Activated CD8-positive, alpha-beta memory T cell treated with anti-CD3 and anti-CD28 coated beads for 24 hours (primary cell): ENCODE results near the gene C5orf24.
"Not testable (repeated sequence)": the region's sequence is repeated elsewhere in the genome, so short reads cannot be mapped to it uniquely, and the experiment has no call there.

Source experiments
- DNase-seq: peaks from one replicate; pipeline ENCODE4 v3.0.0-alpha.2; 2020

Gene C5orf24

DNA sequence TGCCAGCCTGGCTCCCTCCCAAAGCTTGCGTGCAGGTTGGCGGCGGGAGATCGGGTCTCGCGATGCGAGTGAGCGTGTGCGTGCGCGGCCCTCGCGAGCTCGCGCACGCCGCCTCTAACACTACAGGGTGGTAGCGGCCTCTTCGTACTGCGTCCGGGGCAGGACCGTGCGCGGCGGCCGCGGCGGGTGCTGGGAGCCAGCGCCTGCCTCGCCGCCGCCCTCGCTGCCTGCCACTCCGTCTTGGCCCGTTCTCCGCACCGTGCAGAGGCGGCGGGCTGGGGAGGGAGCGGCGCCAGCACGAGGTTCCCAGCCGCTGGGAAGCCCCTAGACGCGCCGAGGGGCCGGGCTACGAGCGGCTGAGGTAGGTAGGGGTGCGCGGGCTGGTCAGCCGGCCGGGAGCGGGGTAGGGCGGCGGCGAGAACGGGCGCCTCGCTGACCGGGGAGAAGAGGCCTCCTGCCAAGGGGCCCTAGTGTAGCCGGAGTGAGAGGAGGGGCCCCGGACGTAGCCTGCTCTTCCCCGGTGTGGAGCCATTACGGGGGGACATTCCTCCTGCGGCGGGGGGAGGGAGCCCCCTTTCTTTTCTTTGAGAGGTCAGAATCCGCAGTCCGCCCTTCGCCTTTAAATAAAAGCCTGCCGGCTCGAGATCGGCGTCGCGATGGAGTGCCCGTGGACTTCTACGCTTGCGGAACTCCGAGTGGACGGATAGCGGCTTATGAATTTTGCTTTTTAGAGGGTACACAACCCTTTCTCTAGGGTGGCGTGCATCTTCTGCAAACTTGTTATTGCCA, at the start of gene C5orf24:
C5orf24 (plus strand) TSS at position 117 of the 789 bp plus-strand sequence. CDS start 8,933 bp downstream, outside the sequence.
- peak; percentile 95 for DNase-seq

GRCh38 chr5:134798468-134798867, 47.3 kb upstream of the C5orf24 start:
- DNase-seq, result no peak

- no peak for DNase-seq
Observed at GRCh38 chr5:134803821-134804220, 41.9 kb upstream of the C5orf24 start.

- no peak for DNase-seq
Observed at GRCh38 chr5:134813407-134813806, 32.4 kb upstream of the C5orf24 start.

DNA sequence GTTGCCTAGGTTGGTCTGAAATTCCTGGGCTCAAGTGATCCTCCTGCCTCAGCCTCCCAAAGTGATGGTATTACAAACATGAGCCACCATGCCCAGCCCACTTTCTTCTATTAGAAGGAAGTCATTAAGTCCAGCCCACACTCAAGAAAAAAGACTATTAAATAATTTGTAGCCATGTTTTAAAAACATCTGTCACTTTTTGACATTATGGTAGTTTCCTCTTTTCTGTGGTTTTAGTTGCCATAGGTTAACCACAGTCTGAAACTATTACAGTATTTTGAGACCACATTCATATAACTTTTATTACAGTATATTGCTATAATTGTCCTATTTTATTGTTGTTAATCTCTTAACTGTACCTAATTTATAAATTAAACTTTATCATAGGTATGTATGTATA, 31.9 kb upstream of the C5orf24 start:
- DNase-seq, result no peak

DNA sequence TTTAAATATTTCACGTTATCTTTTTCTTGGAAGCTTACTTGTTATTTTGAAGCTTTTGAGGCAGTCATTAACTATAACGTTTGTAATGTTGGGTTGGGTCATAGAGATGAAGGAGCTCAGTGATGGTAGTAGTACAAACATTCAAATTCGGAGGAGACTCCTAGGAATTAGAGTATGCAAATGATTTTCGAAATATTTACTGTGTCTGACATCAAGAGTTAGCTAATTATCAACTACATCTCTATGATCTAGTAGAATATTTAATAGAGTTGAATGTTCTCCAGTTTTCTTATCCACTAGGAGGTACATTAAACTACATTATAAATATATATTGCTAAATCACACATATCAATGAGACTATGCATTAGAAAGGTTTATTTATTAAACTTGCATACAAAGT, 28.8 kb upstream of the C5orf24 start:
- no peak for DNase-seq

- no peak for DNase-seq
Observed at GRCh38 chr5:134818776-134819175, 27.0 kb upstream of the C5orf24 start.

DNA sequence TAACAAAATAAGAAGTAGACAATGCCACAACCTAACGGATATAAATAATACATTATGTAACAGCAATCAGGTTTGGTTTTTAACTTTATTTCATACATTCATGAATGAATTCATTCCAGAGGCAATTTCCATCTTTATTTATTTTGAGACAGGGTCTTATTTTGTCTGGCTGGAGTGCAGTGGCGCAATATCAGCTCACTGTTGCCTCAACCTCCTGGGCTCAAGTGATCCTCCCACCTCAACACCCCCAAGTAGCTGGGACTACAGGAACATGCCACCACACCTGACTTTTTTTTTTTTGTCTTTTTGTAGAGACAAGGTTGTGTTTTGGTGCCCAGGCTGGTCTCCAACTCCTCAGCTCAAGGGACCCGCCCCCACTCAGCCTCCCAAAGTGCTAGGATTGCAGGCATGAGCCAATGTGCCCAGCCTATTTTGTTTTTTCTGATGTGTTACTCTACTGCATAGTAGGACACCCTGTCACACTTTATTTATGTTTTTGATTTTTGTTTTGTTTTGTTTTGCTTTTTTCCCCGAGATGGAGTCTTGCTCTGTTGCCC, 26.3 kb upstream of the C5orf24 start:
- no peak for DNase-seq

GRCh38 chr5:134821841-134822240, 23.9 kb upstream of the C5orf24 start:
- DNase-seq, result no peak

DNA sequence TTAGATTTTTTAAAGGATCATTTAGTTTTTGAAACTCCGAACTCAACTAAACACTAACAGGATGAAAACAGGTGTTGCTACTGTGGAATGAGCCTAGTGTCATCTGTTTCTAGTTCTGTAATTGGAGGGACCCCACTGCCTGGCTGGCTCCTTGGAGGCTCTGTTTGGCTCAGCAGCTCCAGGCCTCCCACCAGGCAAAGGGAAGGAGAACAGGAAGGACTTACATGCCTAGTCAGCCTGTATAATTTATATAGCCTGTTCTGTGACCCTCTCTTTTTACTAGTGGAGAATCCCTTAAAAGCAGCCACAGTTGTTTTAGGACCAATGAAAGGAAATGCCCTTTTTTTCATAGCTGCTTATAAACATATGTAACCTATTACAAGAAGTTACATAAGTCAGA, 21.1 kb upstream of the C5orf24 start:
- DNase-seq, result no peak

DNA sequence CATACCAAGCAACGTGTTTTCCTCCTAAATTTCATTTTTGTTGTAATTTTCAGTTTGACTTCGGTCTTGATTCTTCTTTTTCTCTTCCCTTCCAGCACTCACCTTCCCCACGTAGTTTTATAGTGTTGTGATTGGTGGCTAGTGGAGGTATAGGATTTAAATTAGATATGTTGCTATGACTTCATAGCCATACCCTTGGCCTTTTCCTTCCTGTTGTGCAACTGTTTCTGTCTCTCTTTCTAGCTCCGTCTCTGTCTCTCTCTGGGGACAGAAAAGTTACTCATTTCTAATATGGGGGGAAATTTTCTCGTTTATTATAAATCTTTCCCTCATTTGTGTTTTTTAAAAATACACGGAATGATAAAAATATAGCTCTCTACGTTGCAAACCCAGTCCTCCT, 20.6 kb upstream of the C5orf24 start:
- no peak for DNase-seq

GRCh38 chr5:134833340-134834032, 12.3 kb upstream of the C5orf24 start:
- no peak for DNase-seq

DNA sequence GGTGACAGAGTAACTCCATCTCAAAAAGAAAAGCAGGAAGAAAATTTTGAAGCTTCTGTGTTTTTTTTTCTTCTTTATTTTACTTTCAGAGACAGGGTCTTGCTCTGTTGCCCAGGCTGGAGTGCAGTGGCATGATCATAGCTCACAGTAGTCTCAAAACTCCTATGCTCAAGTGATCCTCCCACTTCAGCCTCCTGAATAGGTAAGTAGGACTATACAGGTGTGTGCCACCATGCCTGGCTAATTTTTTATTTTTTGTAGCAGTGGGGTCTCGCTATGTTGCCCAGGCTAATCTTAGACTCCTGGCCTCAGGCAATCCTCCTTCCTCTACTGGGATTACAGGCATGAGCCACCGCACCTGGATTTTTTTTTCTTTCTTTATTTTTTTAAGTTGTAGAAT, 10.1 kb upstream of the C5orf24 start:
- no peak for DNase-seq

DNA sequence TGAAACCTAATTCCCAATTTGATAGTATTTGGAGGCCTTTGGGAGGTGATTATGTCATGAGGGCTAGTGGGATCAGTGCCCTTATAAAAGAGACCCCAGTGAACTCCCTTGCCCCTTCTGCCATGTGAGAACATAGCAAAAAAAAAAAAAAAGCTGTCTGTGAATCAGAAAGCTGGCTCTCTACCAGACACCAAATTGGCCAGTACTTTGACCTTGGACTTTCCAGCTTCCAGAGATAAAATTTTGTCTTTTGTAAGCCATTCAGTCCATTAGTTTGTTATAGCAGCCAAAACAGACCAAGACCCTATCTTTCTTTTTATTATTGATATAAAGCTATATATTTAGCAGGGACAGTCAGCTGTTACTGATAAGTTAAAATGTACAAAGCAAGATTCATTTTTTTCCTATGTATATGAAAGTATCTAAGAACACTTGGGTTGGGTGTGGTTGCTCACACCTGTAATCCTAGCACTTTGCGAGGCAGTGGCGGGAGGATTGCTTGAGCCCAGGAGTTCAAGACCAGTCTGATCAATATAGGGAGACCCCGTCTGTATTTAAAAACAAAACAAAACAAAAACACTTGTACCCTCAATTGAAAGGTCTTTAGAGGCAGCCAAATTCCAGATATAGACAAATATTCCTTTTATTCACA, 8.1 kb upstream of the C5orf24 start:
- no peak for DNase-seq

GRCh38 chr5:134838361-134838760, 7.4 kb upstream of the C5orf24 start:
- DNase-seq, result not testable (repeated sequence)

DNA sequence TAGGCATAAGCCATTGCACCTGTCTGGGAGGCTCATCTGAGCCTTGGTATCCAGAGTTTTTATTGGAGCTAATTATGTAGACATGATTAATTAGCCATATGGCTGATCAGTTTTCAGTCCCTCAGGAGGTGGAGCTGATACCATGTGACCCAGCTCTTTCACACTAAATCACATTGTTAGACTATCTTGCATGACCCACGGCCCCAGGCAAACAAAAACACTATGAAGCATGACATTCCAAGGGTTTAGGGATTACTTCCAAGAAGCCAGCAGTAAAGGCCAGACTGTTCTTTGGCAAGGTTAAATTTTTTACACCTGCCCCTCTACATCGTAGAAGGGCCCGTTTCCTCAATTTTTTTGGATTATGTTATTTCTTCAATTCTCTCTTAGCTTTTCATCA, 5.0 kb upstream of the C5orf24 start:
- no peak for DNase-seq

GRCh38 chr5:134844252-134844651, 1.5 kb upstream of the C5orf24 start:
- DNase-seq, result no peak

GRCh38 chr5:134845335-134845851, 375 bp upstream of the C5orf24 start:
- no peak for DNase-seq

DNA sequence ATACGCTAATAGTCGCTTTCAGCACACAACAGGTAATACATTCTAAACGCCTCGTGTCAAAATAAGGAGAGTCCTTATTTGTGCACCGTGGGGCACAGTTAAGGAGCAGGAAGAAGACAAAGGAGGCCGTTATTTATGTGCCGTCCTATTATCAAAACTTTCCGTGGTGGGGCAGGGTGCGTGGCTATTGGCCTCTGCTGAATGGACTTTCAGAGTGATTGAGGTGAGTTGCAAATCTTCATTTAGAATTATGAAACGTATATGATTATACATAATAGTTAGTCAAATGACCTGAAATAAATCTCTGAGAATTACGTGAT, 833 bp downstream of the C5orf24 start:
- no peak for DNase-seq

- DNase-seq, result not testable (repeated sequence)
Observed at GRCh38 chr5:134849434-134849933, 3.7 kb downstream of the C5orf24 start.

DNA sequence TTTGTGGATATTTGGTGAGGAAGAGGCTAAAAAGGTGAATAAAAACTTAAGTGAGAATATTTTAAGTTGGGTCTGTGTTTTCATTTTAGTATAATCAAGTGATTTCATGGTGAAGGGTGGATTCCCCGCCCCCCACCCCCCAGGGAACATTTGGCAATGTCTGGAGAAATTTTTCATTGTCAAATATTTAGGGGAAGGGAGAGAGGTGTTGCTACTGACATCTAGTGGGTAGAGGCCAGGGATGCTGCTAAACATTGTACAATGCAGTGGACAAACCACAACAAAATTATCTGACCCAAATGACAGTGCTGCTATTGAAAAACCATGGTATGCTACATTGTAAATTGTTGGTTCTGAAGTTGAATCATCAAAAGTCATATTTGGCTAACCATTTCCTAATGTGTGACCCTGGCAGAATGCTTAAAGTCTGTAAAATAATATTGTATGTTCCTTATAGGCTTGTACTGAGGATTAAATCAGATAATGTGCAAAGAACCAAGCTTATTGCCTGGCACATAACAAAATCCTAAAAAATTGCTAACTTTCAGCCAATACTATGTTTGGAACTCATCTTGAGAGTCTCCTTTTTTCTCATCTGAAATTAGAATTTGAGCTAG, 5.6 kb downstream of the C5orf24 start:
- no peak for DNase-seq

DNA sequence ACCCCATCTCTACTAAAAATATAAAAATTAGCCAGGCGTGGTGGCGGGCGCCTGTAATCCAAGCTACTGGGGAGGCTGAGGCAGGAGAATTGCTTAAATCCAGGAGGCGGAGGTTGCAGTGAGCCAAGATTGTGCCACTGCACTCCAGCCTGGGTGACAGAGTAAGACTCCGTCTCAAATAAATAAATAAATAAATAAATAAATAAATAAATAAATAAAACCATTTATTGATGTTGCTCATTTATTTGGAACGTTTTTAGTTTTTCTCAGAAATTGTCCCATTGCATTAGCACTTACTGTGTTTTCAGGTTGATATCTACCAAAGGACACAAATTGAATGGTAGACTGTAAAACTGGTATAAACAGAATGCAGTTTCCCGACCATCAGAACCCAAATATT, 10.7 kb downstream of the C5orf24 start:
- DNase-seq, result peak; percentile 13

GRCh38 chr5:134857401-134857800, 11.6 kb downstream of the C5orf24 start:
- no peak for DNase-seq
